GM12892 (cell line): ENCODE measurements around the gene DKC1.

Experiments
- DNase-seq: peaks from one replicate; pipeline ENCODE4 v3.0.0; 2011; ENCODE audit not compliant: insufficient read length
- FAIRE-seq: peaks from 2 replicates; lab custom pipeline; 2011; peaks lifted over from hg19 to GRCh38; lab: Jason Lieb, UNC
- POLR2A ChIP-seq: IDR thresholded peaks from 2 replicates; pipeline ENCODE4 v1.6.1; 2011; ENCODE audit warnings: low read depth, low read length, control low read depth
- POLR2AphosphoS5 ChIP-seq: IDR thresholded peaks from 2 replicates; pipeline ENCODE4 v1.6.1; 2011; ENCODE audit warnings: low read depth, low read length, control low read depth
- TAF1 ChIP-seq: IDR thresholded peaks from 2 replicates; pipeline ENCODE4 v1.6.1; 2011; ENCODE audit warnings: low read depth, mild to moderate bottlenecking, control low read depth, low read length, borderline replicate concordance

The DKC1 gene

DNA sequence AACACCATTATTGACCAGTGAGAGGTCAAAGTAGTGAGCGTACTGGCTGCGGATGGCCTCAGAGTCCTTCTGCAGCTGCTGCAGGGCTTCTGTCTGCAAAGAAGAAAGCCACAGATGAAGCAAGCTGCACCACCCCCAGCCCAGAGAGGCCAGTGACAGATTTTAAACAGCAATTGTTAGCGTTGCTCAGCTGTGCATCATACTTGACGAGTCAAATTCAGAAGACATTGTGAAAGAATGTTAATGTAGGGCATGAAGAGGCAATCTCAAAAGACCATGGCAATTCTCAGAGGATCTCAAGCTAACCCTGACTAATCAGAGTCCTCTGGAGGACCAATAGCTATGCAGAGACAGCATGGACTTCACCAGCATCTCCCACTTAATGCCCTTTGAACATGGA, 16.6 kb downstream of the DKC1 start:
- no peak for TF ChIP-seq POLR2A
- no peak for TF ChIP-seq POLR2AphosphoS5
- no peak for TF ChIP-seq TAF1
- FAIRE-seq (no peak), DNase-seq (no peak)

GRCh38 chrX:154780968-154781367, 18.3 kb downstream of the DKC1 start:
- no peak for FAIRE-seq
- TF ChIP-seq TAF1: no peak
- no peak for TF ChIP-seq POLR2AphosphoS5
- no peak for TF ChIP-seq POLR2A

GRCh38 chrX:154784149-154784995, 21.7 kb downstream of the DKC1 start:
- DNase-seq (no peak), FAIRE-seq (no peak)
- TF ChIP-seq TAF1: no peak

More at GRCh38 chrX:154780968-154781367, 18.3 kb downstream of the DKC1 start:
- DNase-seq: no peak

DNA sequence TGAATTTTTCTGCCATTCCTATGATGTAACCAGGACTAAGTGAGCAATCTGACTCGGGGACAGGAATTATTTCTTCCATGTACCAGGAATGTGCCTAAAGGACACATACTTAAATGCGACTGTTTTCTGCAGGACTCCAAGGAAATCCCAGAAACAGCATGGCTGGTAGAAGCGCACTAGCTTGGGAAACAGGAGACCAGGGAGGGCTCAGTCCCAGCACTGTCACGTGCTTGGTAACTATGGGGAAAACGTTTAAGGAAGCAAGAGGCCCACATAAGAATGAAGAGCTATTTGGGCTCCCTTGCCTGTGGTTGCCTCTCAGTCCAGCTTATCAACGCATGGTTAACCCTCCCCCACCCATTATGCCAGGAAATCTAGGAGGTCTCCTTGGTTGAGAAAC, 23.1 kb downstream of the DKC1 start:
- TF ChIP-seq TAF1 (no peak), POLR2AphosphoS5 (no peak), POLR2A (no peak)
- DNase-seq (no peak), FAIRE-seq (no peak)

GRCh38 chrX:154791467-154791866, 28.8 kb downstream of the DKC1 start:
- DNase-seq: no peak
- FAIRE-seq: no peak
- no peak for TF ChIP-seq TAF1
- TF ChIP-seq POLR2AphosphoS5: no peak
- TF ChIP-seq POLR2A: no peak

DNA sequence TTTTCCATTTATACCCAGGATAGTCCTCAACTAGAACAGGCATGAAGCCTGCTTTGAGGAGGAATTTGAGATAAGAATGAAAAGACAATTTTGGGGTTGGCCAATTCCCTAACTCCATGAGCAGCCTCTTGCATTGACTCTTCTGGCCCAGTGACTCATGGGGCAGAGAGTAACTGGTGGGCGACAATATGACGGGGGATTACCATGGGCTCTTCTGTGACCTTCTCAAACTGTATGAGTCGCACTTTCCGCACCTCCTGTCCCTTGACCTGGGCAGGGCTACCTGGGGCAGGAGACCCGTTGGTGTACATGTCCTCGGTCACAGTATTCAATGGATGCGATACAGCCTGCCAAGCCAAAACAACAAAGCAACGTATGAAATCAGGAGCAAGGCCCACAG, 29.3 kb downstream of the DKC1 start:
- no peak for FAIRE-seq
- no peak for DNase-seq
- no peak for TF ChIP-seq POLR2A
- no peak for TF ChIP-seq POLR2AphosphoS5

- no peak for DNase-seq
- no peak for FAIRE-seq
- TF ChIP-seq POLR2AphosphoS5 (no peak), TAF1 (no peak), POLR2A (no peak)
Observed at GRCh38 chrX:154793084-154793795, 30.6 kb downstream of the DKC1 start.

DNA sequence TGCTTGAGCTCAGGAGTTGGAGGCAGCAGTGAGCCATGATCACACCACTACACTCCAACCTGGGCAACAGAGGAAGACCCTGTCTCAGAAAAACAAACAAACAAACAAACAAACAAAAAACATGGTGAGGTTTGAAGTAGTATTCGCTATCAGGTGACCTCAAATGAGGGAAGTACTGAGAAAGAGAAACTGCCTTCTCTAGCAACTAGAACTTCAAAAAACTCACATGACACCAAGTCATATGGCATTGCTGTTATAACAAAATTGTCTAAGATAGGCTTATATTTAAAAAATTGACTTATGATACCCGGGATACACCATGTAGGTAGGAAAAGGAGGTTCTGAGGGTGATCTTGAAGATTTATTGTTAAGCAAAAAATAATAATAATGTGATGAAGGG, 32.4 kb downstream of the DKC1 start:
- DNase-seq (no peak), FAIRE-seq (no peak)
- TF ChIP-seq POLR2AphosphoS5: no peak
- no peak for TF ChIP-seq POLR2A
- TF ChIP-seq TAF1: no peak

GRCh38 chrX:154797006-154797405, 34.3 kb downstream of the DKC1 start:
- TF ChIP-seq POLR2AphosphoS5: no peak
- no peak for TF ChIP-seq POLR2A
- TF ChIP-seq TAF1: no peak
- DNase-seq: no peak
- no peak for FAIRE-seq

DNA sequence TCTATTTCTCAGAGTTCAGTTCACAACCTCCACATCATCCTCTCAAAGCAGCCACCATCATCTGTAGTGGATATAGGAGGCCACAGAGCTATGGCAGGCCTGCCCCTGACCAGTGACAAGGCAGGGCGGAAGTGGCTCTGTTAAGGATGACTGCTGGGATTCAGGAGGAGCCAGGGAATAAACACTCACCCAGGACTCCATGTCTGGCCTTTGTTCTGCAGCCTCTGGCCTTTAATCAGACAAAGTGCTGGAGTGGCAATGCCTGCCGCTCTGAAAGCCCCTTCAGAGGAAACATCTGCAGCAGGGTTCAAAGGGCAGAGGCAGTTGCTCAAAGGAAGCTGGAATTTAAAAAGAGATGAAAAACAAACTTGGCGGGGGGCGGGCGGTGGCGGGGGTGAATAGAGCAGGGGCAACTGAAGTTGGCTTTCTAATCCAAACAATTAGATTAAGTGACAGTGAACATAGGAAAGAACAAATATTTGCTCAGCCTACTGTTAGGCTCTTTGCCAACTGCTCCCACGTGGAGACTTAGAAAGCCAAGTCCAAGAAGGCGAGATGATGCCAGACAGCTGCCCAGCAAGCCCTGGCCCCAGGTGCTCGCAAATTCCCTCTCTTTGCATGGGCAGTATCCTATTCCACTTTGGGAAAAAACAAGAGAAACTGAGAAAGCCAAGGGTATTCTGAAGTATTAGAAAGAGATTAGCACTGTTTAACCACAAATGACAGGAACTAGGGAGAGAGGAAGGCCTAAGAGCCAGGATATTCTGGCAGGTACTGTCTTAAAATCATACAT, 37.1 kb downstream of the DKC1 start:
- DNase-seq (no peak), FAIRE-seq (no peak)
- TF ChIP-seq TAF1 (no peak), POLR2A (no peak)

DNA sequence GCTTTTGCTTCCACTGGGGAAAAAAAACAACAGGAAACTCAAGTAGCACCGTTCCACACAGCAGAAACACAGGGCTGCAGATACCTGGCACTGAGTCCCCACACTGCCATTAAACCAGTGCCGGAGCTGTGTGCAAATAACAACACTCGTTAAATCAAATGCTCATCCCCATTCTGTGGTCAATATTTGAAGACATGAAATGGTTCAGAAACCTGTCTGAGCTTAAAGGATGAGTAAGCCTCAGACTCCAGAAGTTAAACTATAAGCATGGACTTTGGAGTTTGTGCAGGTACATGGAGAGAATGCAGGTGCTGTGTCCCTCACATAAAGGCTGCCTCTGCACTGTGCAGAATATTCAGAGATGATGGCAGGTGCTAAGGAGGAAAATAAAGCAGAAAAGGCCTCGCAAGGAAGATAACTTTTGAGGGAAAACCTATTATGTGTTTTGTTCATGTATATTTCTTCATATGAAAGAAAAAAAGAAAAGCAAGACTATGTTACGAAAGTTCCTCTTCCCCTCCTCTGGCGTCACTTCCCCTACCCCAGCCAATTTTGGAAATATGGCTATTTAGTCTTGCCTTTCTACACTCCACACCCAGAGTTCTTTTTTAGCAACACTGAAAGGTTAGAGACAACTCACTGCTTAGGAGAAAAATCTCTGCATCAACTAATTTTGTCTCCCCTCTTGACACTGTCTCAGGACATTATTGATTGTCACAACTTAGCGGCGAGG, 38.0 kb downstream of the DKC1 start:
- no peak for DNase-seq
- FAIRE-seq: no peak
- no peak for TF ChIP-seq POLR2A
- no peak for TF ChIP-seq POLR2AphosphoS5
- TF ChIP-seq TAF1: no peak
